ENCODE results near the gene GPRC5B. TPM values are rescaled to one million over a fixed set of nuclear protein-coding genes. Genes with fewer than 3 reads are reported as not detected.

GPRC5B gene
- total RNA-seq, 4 donors from 2014 or later, result 16.5 to 53.0 (median 22.3) TPM

- intact Hi-C loops (cut with DNase I; ENCODE audit: low total_unique reads), result loop anchor here (10.0 kb wide), 2 partner anchors 194 to 294 kb away; no protein-coding TSS in a partner anchor
- Histone ChIP-seq H3K36me3 (no peaks in the 10 kb centered on the region), H3K4me1 (peaks cover 0 to 4% of the 10 kb centered on the region in 2 donors), H3K27ac (no peak overlapping the region), H3K4me3 (no peak overlapping the region), H3K27me3 (no peaks in the 10 kb centered on the region), H3K9me3 (no peaks in the 10 kb centered on the region)
- no peak for TF ChIP-seq CTCF (IDR thresholded peaks at IDR 0.05)
- DNase-seq, result no peak
Observed at GRCh38 chr16:19888834-19889233, 4.2 kb upstream of the GPRC5B start.

GRCh38 chr16:19886073-19886941, 1.7 kb upstream of the GPRC5B start:
- TF ChIP-seq CTCF (IDR thresholded peaks at IDR 0.05) (peak; percentile 99), POLR2A (IDR thresholded peaks at IDR 0.05) (no peak)
- Histone ChIP-seq H3K4me1 (peaks cover 0 to 4% of the 10 kb centered on the region in 2 donors), H3K27ac (peak overlapping the region; percentile 41 to 63), H3K4me3 (peak overlapping the region; percentile 49 to 79), H3K9me3 (no peaks in the 10 kb centered on the region), H3K36me3 (no peaks in the 10 kb centered on the region), H3K27me3 (no peaks in the 10 kb centered on the region)
- intact Hi-C loops (cut with DNase I; ENCODE audit: low total_unique reads), result loop anchor here (10.0 kb wide), 2 partner anchors 192 to 292 kb away; no protein-coding TSS in a partner anchor
- peak; percentile 74 to 83 for DNase-seq

GRCh38 chr16:19885451-19886072, 914 bp upstream of the GPRC5B start:
- H3K4me1 ChIP-seq, result peaks cover 0 to 4% of the 10 kb centered on the region in 2 donors
- no peaks in the 10 kb centered on the region for H3K36me3 ChIP-seq
- H3K27ac ChIP-seq, result peak overlapping the region; percentile 41 to 63
- H3K4me3 ChIP-seq, result peak overlapping the region; percentile 49 to 79
- no peaks in the 10 kb centered on the region for H3K9me3 ChIP-seq
- intact Hi-C loops (cut with DNase I; ENCODE audit: low total_unique reads), result loop anchor here (10.0 kb wide), 2 partner anchors 191 to 291 kb away; no protein-coding TSS in a partner anchor
- DNase-seq, result peak; percentile 27 to 30
- H3K27me3 ChIP-seq, result no peaks in the 10 kb centered on the region
- TF ChIP-seq POLR2A (IDR thresholded peaks at IDR 0.05) (no peak), CTCF (IDR thresholded peaks at IDR 0.05) (no peak)

GRCh38 chr16:19883966-19884485, 622 bp downstream of the GPRC5B start:
- H3K27ac ChIP-seq, result peak overlapping the region; percentile 68 to 73

More at GRCh38 chr16:19883966-19884485, 622 bp downstream of the GPRC5B start:
- DNase-seq, result peak; percentile 23
- Histone ChIP-seq H3K27me3 (no peaks in the 10 kb centered on the region), H3K36me3 (no peaks in the 10 kb centered on the region), H3K4me1 (peaks cover 0 to 4% of the 10 kb centered on the region in 2 donors), H3K9me3 (no peaks in the 10 kb centered on the region), H3K4me3 (peak overlapping the region; percentile 79 to 81)
- no peak for TF ChIP-seq POLR2A (IDR thresholded peaks at IDR 0.05)
- no peak for TF ChIP-seq CTCF (IDR thresholded peaks at IDR 0.05)
- intact Hi-C loops (cut with DNase I; ENCODE audit: low total_unique reads), result loop anchor here (10.0 kb wide), 2 partner anchors 189 to 289 kb away; no protein-coding TSS in a partner anchor

All from uterus (tissue), 4 donors.